C4-2B (cell line): ENCODE results near the gene PTGER2.

Source experiments
- ZFX ChIP-seq: fragments of 450-650 bp; IDR thresholded peaks from 2 replicates; pipeline ENCODE4 v1.6.1; 2017
- TF ChIP-seq, protein P1 (sequence below): fragments of 450-650 bp; conservative IDR thresholded peaks from 2 replicates; pipeline ENCODE4 v1.5.1; 2017; ENCODE audit warnings: mild to moderate bottlenecking

DNA sequence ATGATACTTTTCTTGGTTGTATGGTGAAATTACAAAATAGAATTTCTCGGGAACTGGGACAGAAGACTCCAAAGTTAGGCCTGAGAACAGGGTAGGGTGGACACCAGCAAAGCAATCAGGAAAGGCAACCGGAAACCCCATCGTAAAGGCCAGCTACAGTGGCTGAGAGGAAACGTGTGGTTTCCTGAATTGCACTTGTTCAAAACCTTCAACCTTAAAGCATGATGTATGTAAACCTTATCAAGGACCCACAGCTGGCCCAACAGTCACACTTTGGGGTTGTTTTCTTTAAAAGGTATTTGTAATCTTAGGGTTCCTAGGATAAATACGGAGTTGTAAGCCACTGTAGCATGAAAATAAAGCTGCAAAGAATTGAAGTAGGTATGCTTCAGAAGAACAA lies 48.9 kb upstream of the PTGER2 start:
- TF ChIP-seq, protein P1, sequence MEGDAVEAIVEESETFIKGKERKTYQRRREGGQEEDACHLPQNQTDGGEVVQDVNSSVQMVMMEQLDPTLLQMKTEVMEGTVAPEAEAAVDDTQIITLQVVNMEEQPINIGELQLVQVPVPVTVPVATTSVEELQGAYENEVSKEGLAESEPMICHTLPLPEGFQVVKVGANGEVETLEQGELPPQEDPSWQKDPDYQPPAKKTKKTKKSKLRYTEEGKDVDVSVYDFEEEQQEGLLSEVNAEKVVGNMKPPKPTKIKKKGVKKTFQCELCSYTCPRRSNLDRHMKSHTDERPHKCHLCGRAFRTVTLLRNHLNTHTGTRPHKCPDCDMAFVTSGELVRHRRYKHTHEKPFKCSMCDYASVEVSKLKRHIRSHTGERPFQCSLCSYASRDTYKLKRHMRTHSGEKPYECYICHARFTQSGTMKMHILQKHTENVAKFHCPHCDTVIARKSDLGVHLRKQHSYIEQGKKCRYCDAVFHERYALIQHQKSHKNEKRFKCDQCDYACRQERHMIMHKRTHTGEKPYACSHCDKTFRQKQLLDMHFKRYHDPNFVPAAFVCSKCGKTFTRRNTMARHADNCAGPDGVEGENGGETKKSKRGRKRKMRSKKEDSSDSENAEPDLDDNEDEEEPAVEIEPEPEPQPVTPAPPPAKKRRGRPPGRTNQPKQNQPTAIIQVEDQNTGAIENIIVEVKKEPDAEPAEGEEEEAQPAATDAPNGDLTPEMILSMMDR: no peak
- no peak for TF ChIP-seq ZFX
